Inferior parietal cortex (tissue), 1 donor: ENCODE results near the gene CC2D2A.
"Not testable (repeated sequence)": the region's sequence is repeated elsewhere in the genome, so short reads cannot be mapped to it uniquely, and the experiment has no call there.

Experiments
- DNase-seq: peaks from one replicate; pipeline ENCODE4 v3.0.0-alpha.2; 2016; ENCODE audit errors: extremely low spot score

The CC2D2A gene

GRCh38 chr4:15557786-15558550 is 88.3 kb downstream of the CC2D2A start:
- DNase-seq: no peak

- no peak for DNase-seq
Measured at GRCh38 chr4:15558561-15558960, 88.9 kb downstream of the CC2D2A start.

GRCh38 chr4:15562114-15562513 is 92.4 kb downstream of the CC2D2A start:
- peak; percentile 48 for DNase-seq

- no peak for DNase-seq
Measured at GRCh38 chr4:15562623-15563022, 92.9 kb downstream of the CC2D2A start.

GRCh38 chr4:15563871-15564270 is 94.2 kb downstream of the CC2D2A start:
- DNase-seq: no peak

- DNase-seq: no peak
Measured at GRCh38 chr4:15568821-15569220, 99.1 kb downstream of the CC2D2A start.

- no peak for DNase-seq
Measured at GRCh38 chr4:15569746-15570145, 100.1 kb downstream of the CC2D2A start.

- DNase-seq: no peak
Measured at GRCh38 chr4:15575966-15576365, 106.3 kb downstream of the CC2D2A start.

GRCh38 chr4:15577508-15577907 is 107.8 kb downstream of the CC2D2A start:
- no peak for DNase-seq

- DNase-seq: no peak
Measured at GRCh38 chr4:15584785-15585184, 115.1 kb downstream of the CC2D2A start.

GRCh38 chr4:15585331-15585730 is 115.6 kb downstream of the CC2D2A start:
- no peak for DNase-seq

- no peak for DNase-seq
Measured at GRCh38 chr4:15586066-15586465, 116.4 kb downstream of the CC2D2A start.

GRCh38 chr4:15587649-15588048 is 118.0 kb downstream of the CC2D2A start:
- no peak for DNase-seq

- no peak for DNase-seq
Measured at GRCh38 chr4:15592799-15593198, 123.1 kb downstream of the CC2D2A start.

GRCh38 chr4:15598644-15599043 is 129.0 kb downstream of the CC2D2A start:
- no peak for DNase-seq

- no peak for DNase-seq
Measured at GRCh38 chr4:15600176-15600575, 130.5 kb downstream of the CC2D2A start.

GRCh38 chr4:15601862-15602261 is 132.2 kb downstream of the CC2D2A start:
- no peak for DNase-seq

- no peak for DNase-seq
Measured at GRCh38 chr4:15605537-15605936, 135.9 kb downstream of the CC2D2A start.

- DNase-seq: no peak
Measured at GRCh38 chr4:15610855-15611254, 141.2 kb downstream of the CC2D2A start.

GRCh38 chr4:15612136-15612535 is 142.5 kb downstream of the CC2D2A start:
- no peak for DNase-seq

GRCh38 chr4:15614891-15615290 is 145.2 kb downstream of the CC2D2A start:
- not testable (repeated sequence) for DNase-seq

- DNase-seq: not testable (repeated sequence)
Measured at GRCh38 chr4:15617407-15617806, 147.7 kb downstream of the CC2D2A start.

- DNase-seq: no peak
Measured at GRCh38 chr4:15636818-15637217, 167.1 kb downstream of the CC2D2A start.

- no peak for DNase-seq
Measured at GRCh38 chr4:15638418-15638817, 168.7 kb downstream of the CC2D2A start.
